Vagina (tissue), 2 donors: ENCODE data around the gene ARHGEF28.

Experiments used
- CTCF ChIP-seq, 3 experiments: fragments of 450-650 bp in 2 of 3; fragments of 200-600 bp in 1 of 3; sonication (generic) in 1 of 3; IDR thresholded peaks; one replicate each; pipeline ENCODE4 v1.5.1; 2017 to 2019; ENCODE audit warnings: antibody characterized with exemption in 3 of 3, mild to moderate bottlenecking in 2 of 3, moderate library complexity in 2 of 3
- POLR2A ChIP-seq, 2 donors: fragments of 450-650 bp; IDR thresholded peaks; one replicate each; pipeline ENCODE4 v1.6.1; 2017; ENCODE audit warnings: antibody characterized with exemption in 2 of 2, mild to moderate bottlenecking in 2 of 2, moderate library complexity in 2 of 2

- TF ChIP-seq CTCF (IDR thresholded peaks at IDR 0.05) (no peak), POLR2A (IDR thresholded peaks at IDR 0.05) (no peak)
Measured at GRCh38 chr5:73799401-73799972, 173.5 kb downstream of the ARHGEF28 start.
